Measurements from ENCODE around the gene NECTIN4. TPM values are rescaled to one million over a fixed set of nuclear protein-coding genes. Genes with fewer than 3 reads are reported as not detected.

NECTIN4 gene
- polyA plus RNA-seq, 3 donors: 0.07 TPM; not detected in 1

GRCh38 chr1:161082996-161083747 lies 6.2 kb downstream of the NECTIN4 start:
- H2AFZ ChIP-seq (ENCODE audit: insufficient read depth, low read depth, low read length, poor library complexity, severe bottlenecking): peak overlapping the region; percentile 26
- peak overlapping the region; percentile 29 for H3K4me2 ChIP-seq (replicated peaks; ENCODE audit: extremely low read depth, low read length, poor library complexity, severe bottlenecking)
- Mint-ChIP-seq H3K4me3 (peak overlapping the region; percentile 35 to 41), H3K27me3 (ENCODE audit: low read depth in 3 of 3) (peaks cover 0 to 3% (median 1%) of the 10 kb centered on the region in 3 donors), H3K4me1 (peaks cover 69% of the 10 kb centered on the region), H3K9me3 (no peaks in the 10 kb centered on the region), H3K36me3 (peaks cover 7 to 15% of the 10 kb centered on the region in 2 donors), H3K27ac (peak overlapping the region; percentile 90 to 98 (median 96))
- H3K27me3 ChIP-seq (ENCODE audit: control insufficient read depth in 2 of 2, insufficient read depth in 2 of 2, low read length in 2 of 2): no peaks in the 10 kb centered on the region
- peak overlapping the region; percentile 56 for H3K9ac ChIP-seq (ENCODE audit: insufficient read depth, low read length, poor library complexity, severe bottlenecking)
- H3K79me2 ChIP-seq (ENCODE audit: insufficient read depth, low read length): no peaks in the 10 kb centered on the region
- intact Hi-C loops (cut with micrococcal nuclease): loop anchor here in 1 of 2 donors (1.0 to 2.0 kb wide), 2 partner anchors 11 to 14 kb away; no protein-coding TSS in a partner anchor
- WGBS (ENCODE audit: insufficient coverage): 36% methylated on average over 6 of the region's 8 CpGs
- no peaks in the 10 kb centered on the region for H3K36me3 ChIP-seq (replicated peaks in 1 of 2; ENCODE audit: control insufficient read depth in 1 of 2, insufficient read depth in 2 of 2, low read length in 2 of 2)
- TF ChIP-seq, protein P1, sequence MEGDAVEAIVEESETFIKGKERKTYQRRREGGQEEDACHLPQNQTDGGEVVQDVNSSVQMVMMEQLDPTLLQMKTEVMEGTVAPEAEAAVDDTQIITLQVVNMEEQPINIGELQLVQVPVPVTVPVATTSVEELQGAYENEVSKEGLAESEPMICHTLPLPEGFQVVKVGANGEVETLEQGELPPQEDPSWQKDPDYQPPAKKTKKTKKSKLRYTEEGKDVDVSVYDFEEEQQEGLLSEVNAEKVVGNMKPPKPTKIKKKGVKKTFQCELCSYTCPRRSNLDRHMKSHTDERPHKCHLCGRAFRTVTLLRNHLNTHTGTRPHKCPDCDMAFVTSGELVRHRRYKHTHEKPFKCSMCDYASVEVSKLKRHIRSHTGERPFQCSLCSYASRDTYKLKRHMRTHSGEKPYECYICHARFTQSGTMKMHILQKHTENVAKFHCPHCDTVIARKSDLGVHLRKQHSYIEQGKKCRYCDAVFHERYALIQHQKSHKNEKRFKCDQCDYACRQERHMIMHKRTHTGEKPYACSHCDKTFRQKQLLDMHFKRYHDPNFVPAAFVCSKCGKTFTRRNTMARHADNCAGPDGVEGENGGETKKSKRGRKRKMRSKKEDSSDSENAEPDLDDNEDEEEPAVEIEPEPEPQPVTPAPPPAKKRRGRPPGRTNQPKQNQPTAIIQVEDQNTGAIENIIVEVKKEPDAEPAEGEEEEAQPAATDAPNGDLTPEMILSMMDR (IDR thresholded peaks at IDR 0.05): no peak
- H3K4me3 ChIP-seq (replicated peaks in 1 of 3; ENCODE audit: low read depth in 2 of 3, low read length in 3 of 3): peak overlapping the region in 1 of 3 experiments; percentile 7
- no peaks in the 10 kb centered on the region for H4K20me1 ChIP-seq (ENCODE audit: insufficient read depth, low read length)
- H3K9me3 ChIP-seq (replicated peaks in 1 of 2; ENCODE audit: control insufficient read depth in 1 of 2, insufficient read depth in 1 of 2, low read length in 2 of 2): no peaks in the 10 kb centered on the region
- peak; percentile 98 to 99 (median 99) for DNase-seq
- H3K4me1 ChIP-seq (ENCODE audit: control insufficient read depth in 1 of 2, insufficient read depth in 2 of 2, low read length in 2 of 2): peaks cover 47 to 60% of the 10 kb centered on the region in 2 donors
- H3K27ac ChIP-seq (ENCODE audit: low read depth in 1 of 2, low read length in 2 of 2): peak overlapping the region; percentile 62 to 89

- H3K27ac ChIP-seq (ENCODE audit: low read depth in 1 of 2, low read length in 2 of 2): peak overlapping the region in 1 of 2 donors; percentile 89
- H4K20me1 ChIP-seq (ENCODE audit: insufficient read depth, low read length): no peaks in the 10 kb centered on the region
- Mint-ChIP-seq H3K27ac (peak overlapping the region; percentile 90 to 98 (median 96)), H3K9me3 (no peaks in the 10 kb centered on the region), H3K4me1 (peaks cover 62% of the 10 kb centered on the region), H3K36me3 (peaks cover 7 to 14% of the 10 kb centered on the region in 2 donors), H3K4me3 (peak overlapping the region in 1 of 2 donors; percentile 29), H3K27me3 (ENCODE audit: low read depth in 3 of 3) (peaks cover 0 to 3% (median 1%) of the 10 kb centered on the region in 3 donors)
- no peak for DNase-seq
- WGBS (ENCODE audit: insufficient coverage): 100% methylated on average over 1 of the region's 2 CpGs
- no peaks in the 10 kb centered on the region for H3K79me2 ChIP-seq (ENCODE audit: insufficient read depth, low read length)
- TF ChIP-seq, protein P1 (IDR thresholded peaks at IDR 0.05): no peak
- H3K9ac ChIP-seq (ENCODE audit: insufficient read depth, low read length, poor library complexity, severe bottlenecking): peak overlapping the region; percentile 20
- intact Hi-C loops (cut with micrococcal nuclease): loop anchor here in 1 of 2 donors (2.0 kb wide), 1 partner anchor 14 kb away; no protein-coding TSS in a partner anchor
- no peaks in the 10 kb centered on the region for H3K36me3 ChIP-seq (replicated peaks in 1 of 2; ENCODE audit: control insufficient read depth in 1 of 2, insufficient read depth in 2 of 2, low read length in 2 of 2)
- H3K4me2 ChIP-seq (replicated peaks; ENCODE audit: extremely low read depth, low read length, poor library complexity, severe bottlenecking): no peak overlapping the region
- H3K27me3 ChIP-seq (ENCODE audit: control insufficient read depth in 2 of 2, insufficient read depth in 2 of 2, low read length in 2 of 2): no peaks in the 10 kb centered on the region
- H3K4me1 ChIP-seq (ENCODE audit: control insufficient read depth in 1 of 2, insufficient read depth in 2 of 2, low read length in 2 of 2): peaks cover 43 to 55% of the 10 kb centered on the region in 2 donors
- no peak overlapping the region for H2AFZ ChIP-seq (ENCODE audit: insufficient read depth, low read depth, low read length, poor library complexity, severe bottlenecking)
- H3K9me3 ChIP-seq (replicated peaks in 1 of 2; ENCODE audit: control insufficient read depth in 1 of 2, insufficient read depth in 1 of 2, low read length in 2 of 2): no peaks in the 10 kb centered on the region
- H3K4me3 ChIP-seq (replicated peaks in 1 of 3; ENCODE audit: low read depth in 2 of 3, low read length in 3 of 3): no peak overlapping the region
Observed at GRCh38 chr1:161082483-161082882, 6.9 kb downstream of the NECTIN4 start.

Measured in CD14-positive monocyte (primary cell).